RCC 7860 (cell line): ENCODE data around the gene AP2A1.

ENCODE experiments used
- DNase-seq: peaks from one replicate; pipeline ENCODE4 v3.0.0-alpha.2; 2015; ENCODE audit warnings: low spot score
- FAIRE-seq: peaks from 2 replicates; lab custom pipeline; 2012; peaks lifted over from hg19 to GRCh38; lab: Jason Lieb, UNC

AP2A1 gene

DNA sequence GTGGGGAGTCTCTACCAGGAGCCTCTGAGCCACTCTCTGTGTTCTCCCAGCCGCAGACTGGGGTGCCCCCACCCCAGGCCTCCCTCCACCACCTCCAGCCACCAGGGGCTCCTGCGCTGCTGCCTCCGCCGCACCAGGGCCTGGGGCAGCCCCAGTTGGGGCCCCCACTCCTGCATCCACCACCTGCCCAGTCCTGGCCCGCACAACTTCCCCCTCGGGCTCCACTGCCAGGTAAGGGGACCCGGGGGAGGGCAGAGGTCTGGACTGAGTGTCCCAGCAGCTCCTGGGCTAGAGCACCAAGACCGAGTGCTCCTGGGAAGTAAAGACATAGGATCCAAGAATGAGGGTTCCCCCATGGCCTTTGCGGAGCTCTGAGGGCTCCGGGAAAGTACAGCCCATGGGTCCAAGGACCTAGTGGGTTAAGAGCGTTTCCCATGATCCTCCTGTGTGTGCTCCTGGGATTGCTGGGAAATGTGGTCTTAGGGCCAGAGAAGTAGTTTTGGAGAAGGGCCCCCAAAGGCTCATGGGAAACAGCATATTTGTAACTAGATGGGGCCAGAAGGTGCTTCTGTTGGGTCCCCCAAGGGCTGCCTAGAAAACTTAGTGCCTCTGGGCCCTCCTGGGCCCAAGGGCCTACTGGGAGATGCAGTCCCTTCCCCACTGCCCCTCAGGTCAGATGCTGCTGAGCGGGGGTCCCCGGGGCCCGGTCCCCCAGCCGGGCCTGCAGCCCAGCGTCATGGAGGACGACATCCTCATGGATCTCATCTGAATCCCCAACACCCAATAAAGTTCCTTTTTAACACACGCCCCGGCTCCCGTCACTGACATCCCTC lies 69.6 kb downstream of the AP2A1 start:
- DNase-seq (no peak), FAIRE-seq (no peak)

GRCh38 chr19:49837009-49837310 lies 70.2 kb downstream of the AP2A1 start:
- DNase-seq (no peak), FAIRE-seq (no peak)

- FAIRE-seq = no peak
- DNase-seq = no peak
These were observed 70.6 kb downstream of the AP2A1 start for GRCh38 chr19:49837425-49837824.

DNA sequence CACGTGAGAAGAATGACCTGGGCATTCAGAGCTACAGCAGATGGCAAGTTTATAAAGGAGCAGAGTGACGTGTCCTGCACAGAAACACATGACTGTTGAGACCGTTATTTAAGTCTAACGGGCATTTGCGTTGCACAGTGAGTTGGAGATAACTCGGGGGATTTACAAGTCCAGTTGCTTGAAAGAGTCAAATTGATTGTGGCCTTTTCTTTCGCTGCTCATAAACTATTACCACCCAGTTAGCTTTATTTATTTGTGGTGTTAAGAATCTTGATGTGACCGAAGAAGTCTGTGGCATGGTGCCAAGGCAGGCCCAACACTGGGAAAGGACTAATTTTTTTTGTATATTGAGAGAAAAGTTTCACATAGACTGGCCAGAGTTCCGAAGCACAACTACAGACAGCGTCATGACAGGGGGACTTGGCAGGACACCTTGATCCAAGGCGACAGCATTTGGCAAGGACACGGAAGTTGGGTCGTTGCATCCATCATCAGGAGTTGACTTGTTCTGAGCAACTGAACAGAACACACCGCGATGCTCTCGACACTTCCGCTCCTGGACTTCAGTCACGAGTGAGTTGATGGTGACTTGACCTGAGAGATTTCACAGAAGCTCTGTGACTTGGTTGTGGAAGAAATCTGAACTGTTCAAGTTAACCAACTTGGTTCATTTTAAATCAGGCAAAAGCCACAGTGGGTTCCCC lies 72.2 kb downstream of the AP2A1 start:
- no peak for DNase-seq
- FAIRE-seq = no peak

- DNase-seq (no peak), FAIRE-seq (no peak)
These were observed 72.9 kb downstream of the AP2A1 start for GRCh38 chr19:49839713-49840112.

DNA sequence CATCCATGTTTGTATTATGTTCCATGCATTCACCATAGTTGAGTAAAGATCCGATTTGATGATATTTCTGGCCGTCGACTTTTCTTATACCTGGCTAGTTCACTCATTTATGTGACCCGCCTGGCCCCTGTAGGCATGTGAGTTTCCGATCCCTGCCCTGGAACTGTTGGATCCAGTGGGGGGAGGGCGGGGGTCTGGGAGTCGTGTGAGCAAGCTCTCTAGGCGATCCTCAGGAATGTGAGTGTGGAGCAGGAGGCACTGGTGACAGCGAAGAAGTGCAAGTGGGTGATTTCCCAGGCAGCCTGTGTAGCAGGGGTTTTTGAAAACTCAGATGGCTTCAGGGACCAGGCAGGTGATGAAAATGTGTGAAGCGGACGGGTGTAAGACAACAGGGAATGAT lies 73.5 kb downstream of the AP2A1 start:
- FAIRE-seq (no peak), DNase-seq (no peak)

DNA sequence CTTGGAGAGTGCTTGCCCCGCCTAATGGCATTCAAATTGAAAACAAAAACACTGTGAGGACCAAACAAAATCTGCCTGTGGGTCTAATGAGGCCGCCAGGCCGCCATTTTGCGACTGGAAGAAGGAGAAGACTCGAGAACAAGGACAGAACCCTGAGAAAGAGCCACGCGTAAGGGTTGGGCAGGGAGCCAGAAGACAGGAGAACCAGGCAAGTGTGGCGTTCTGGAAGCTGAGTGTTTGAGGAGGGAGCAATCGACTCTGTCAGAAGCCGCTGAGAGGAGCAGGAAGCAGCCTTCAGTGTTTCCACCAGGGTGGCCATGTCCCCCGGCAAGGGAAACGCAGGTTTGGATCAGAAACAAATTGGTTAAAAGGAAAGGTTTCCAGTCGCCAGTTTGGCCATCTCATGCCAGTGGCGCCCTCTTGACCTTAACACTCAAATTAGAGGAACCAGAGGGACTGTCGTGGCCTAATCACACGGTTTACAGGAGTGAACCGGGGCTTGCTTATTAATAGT lies 74.0 kb downstream of the AP2A1 start:
- FAIRE-seq (no peak), DNase-seq (no peak)

DNA sequence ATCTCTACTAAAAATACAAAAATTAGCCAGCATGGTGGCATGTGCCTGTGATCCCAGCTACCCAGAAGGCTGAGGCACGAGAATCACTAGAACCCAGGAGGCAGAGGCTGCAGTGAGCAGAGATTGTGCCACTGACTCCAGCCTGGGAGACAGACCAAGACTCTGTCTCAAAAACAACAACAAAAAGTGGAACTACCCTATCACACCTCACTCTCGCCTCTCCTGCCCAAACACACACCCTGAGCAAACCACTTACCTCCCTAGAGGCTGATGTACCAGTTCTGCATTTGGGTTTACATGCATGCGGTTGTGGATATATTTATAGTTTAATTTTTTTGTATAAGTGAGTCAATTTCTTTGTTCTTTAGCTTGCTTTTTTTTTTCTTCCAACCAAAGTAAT lies 76.5 kb downstream of the AP2A1 start:
- no peak for FAIRE-seq
- DNase-seq = no peak

- FAIRE-seq (no peak), DNase-seq (no peak)
These were observed 77.6 kb downstream of the AP2A1 start for GRCh38 chr19:49844138-49845095.

GRCh38 chr19:49845414-49845813 lies 78.6 kb downstream of the AP2A1 start:
- DNase-seq = no peak
- FAIRE-seq = no peak

- DNase-seq (no peak), FAIRE-seq (no peak)
These were observed 79.6 kb downstream of the AP2A1 start for GRCh38 chr19:49846408-49846807.

DNA sequence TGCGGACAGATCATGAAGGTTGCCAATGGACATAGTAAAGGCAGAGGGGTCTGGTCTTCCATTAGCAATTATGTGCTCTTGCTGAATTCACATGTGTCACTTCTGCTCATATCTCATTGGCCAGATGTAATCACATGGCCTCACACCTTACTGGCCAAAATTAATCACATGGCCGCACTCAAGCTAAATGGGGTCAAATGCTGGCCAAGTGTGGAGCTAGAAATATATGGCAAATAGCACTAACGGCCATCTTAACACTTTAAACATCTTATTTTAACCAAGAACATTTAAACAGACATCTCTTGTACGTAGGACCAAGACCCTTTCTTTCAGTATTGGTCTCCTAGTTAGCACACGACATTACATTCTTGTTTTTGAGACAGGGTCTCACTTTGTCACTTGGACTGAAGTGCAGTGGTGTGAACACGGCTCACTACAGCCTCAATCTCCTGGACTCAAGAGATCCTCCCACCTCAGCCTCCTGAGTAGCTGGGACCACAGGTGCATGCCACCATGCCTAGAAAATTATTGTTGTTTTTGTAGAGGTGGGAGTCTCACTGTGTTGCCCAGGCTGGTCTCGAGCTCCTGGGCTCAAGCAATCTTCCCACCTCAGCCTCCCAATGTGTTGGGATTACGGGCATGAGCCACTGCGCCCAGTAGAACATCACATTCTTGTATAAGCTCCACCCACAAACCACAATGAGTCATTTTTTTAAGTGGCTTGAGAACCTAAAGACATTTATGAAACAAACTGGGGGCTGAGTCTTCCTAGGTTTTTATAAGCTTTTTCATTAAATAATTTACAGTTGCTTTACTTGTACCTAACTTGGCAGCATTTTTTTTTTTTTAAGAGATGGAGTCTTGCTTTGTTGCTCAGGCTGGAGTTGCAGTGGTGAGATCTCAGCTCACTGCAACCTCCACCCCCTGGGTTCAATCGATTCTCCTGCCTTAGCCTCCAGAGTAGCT lies 81.2 kb downstream of the AP2A1 start:
- peak; percentile 72 for DNase-seq
- peak; percentile 86 for FAIRE-seq

DNA sequence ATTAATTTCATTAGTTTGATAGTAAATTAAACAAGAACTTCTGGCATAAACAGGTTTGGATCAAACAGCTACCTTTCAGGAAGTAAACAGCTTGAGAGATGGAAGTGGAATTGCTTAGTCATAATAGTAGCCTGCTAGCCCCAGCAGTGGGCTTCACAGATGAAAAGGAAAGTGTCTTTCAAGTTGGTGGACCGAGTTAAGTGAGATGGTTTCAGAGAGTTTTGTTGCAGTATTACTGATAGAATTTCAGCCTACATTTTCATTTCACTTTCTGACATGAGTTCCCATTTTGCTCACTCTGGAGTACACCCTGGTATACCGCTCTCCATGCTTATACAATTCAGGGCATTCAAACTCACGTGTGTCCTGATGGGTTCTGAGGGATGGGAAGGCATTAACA lies 82.1 kb downstream of the AP2A1 start:
- DNase-seq (no peak), FAIRE-seq (no peak)

DNA sequence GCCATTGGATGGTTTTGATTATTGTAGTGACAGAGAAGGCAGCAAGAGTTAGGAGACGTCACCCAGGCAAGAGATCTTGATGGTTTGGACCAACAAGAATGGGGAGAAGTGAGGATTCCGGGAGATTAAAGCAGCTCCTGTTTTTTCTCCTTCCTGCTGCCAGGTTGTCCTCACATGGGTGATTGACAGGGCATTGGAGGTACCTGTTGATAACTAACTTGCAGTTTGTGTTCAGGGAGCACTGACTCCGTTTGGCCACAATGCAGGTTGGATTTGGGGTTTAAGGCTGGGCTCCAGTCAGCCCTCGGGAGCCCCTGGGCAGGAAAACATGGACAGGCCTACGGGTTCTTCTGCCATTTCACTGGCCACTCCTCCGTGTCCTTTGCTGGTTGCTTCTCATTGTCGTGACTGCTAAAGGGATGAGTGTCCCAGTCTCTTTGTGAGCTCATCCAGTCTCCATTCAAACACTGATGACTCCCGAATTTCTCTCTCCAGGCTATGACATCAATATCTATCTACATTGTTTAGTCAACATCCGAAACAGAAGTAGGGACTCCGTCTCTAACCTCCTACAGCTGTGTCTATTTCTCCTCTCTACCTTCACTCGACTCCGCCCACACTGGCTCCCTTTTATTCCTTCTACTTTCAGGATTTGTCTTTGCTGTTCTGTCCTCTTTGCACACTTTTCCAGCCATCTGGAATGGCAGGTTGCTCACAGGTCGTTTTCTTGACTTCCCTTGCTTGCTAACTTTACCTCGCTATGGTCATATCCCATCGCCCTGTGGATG lies 82.8 kb downstream of the AP2A1 start:
- DNase-seq (no peak), FAIRE-seq (no peak)

GRCh38 chr19:49850221-49850486 lies 83.4 kb downstream of the AP2A1 start:
- FAIRE-seq (no peak), DNase-seq (no peak)

DNA sequence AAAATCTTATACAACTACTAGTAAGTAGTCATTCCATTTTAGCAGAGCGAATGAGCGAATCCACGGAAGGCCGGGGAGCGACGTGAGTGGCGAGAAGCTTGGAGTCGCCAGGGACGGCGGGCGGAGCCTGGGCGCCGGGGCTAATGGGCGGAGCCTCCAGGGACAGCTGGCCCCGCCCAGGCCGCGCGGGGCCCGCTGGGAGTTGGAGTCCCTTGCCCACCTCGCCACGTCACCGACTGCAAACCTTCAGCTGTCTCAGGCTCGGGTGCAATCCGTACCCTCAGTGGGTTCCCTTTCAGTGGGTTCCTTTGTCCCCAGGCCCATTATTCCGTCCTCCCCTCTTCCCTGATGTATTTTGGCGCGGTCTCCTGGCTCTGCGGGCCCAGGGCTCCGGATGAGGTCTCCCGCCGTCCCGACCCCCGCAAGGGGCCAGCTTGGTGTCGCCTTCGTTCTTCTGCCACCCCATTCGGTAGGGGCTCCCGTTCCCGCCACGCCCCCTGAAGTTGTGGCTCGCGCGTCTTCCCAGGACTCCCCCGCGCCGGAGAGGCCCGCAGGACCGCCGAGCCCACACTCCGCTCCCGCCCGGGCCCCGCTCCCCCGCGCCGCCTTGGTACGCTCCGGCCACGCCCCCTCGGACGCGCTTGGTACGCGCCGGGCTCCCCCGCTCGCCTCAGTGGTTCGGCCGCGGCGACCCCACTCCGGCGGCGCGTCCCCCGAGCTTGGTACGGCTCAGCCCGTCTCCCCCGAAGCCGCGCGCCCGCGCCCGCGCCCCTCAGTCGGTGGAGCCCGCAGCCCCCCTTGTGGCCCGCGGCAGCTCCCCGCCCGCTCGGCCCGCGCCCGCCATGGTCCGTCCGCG lies 83.9 kb downstream of the AP2A1 start, which contains the start of gene PTOV1:
Gene PTOV1, plus strand, starts transcription at position 673 of the 856 bp plus-strand sequence.
- no peak for FAIRE-seq
- peak; percentile 68 for DNase-seq

DNA sequence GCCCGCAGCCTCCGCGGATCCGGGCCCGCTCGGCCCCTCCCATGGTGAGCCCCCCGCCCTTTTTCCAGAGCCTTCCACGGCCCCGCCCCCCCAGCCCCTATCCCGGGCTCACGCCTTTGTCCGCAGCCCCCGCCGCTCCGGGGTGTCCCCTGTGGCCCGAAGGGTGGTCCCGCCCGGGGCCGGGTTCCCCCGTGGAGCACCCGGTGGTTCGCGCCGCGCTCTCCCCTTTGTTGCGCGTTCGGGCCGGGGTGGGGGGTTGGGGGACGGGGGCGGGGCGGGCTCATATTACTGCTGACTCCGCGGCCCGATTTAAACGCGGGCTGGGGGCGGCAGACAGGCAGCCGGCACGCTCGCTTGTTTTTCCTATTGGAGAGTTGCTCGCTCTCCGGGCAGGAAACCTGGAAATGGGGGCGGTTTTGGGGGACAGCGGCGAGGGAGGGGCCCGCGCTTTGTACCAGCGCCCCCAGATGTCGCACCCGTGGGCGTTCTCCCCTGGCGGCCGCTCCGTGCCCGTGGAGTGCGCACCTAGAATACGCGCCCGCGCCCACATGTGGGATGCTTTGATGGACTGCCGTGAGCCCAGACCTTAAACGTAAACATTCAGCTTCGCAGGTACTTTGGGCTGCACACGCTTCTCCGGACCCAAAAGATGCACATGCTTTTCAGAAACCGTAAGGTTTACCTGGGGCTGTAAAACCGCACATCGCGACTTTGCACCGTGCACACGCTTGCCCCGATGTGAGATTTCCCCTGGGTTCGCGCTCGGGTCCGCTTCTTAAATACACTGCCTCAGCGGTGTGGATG lies 84.9 kb downstream of the AP2A1 start:
- no peak for FAIRE-seq
- no peak for DNase-seq
